HEK293 (cell line): ENCODE data around the gene SPON2.

Experiments
- CTCF ChIA-PET: fragments of 350-600 bp; formaldehyde crosslinking; extraction: SDS; loops from one replicate; lab custom pipeline; 2021; ENCODE audit warnings: antibody characterized with exemption; lab: Yijun Ruan, JAX
- POLR2A ChIA-PET: fragments of 300-600 bp; formaldehyde crosslinking; extraction: SDS; loops from one replicate; lab custom pipeline; 2020; ENCODE audit warnings: antibody characterized with exemption, inconsistent platforms; lab: Yijun Ruan, JAX
- H3K27ac ChIP-seq: fragments of 200-500 bp; sonication (Bioruptor generic); 2 replicates; pipeline ENCODE4 v1.5.1; 2014; ENCODE audit warnings: low read depth, low read length, control low read depth, inconsistent platforms; ENCODE audit errors: extremely low read depth
- H3K36me3 ChIP-seq, 2 experiments: fragments of 200-500 bp in 1 of 2; sonication (Bioruptor generic) in 1 of 2; 1 replicate in 1 of 2; 2 replicates in 1 of 2; pipeline ENCODE4 v1.5.1; 2014 to 2017; ENCODE audit warnings: inconsistent platforms in 2 of 2, low read length in 2 of 2; ENCODE audit not compliant: control insufficient read depth in 2 of 2, insufficient read depth in 1 of 2
- H3K4me1 ChIP-seq: fragments of 200-500 bp; sonication (Bioruptor generic); 2 replicates; pipeline ENCODE4 v1.5.1; 2014; ENCODE audit warnings: mild to moderate bottlenecking, low read length, inconsistent platforms; ENCODE audit not compliant: control insufficient read depth, insufficient read depth
- H3K4me3 ChIP-seq: 2 replicates; pipeline ENCODE4 v1.5.1; 2011; ENCODE audit warnings: low read depth, mild to moderate bottlenecking, control low read depth, low read length, moderate library complexity
- H3K9me3 ChIP-seq: fragments of 200-500 bp; sonication (Bioruptor generic); 2 replicates; pipeline ENCODE4 v1.5.1; 2014; ENCODE audit warnings: low read depth, low read length, inconsistent platforms; ENCODE audit not compliant: control insufficient read depth, insufficient read depth
- BCL11A ChIP-seq: fragments of 450-650 bp; formaldehyde crosslinking; IDR thresholded peaks from 2 replicates; pipeline ENCODE4 v1.5.1; 2016; ENCODE audit warnings: low read depth, missing biosample characterization, missing genetic modification characterization
- FEZF1 ChIP-seq: fragments of 450-650 bp; formaldehyde crosslinking; IDR thresholded peaks from 2 replicates; pipeline ENCODE4 v1.5.1; 2016; ENCODE audit warnings: missing biosample characterization, missing genetic modification characterization
- GLI2 ChIP-seq: fragments of 450-650 bp; formaldehyde crosslinking; IDR thresholded peaks from 2 replicates; pipeline ENCODE4; 2017; ENCODE audit warnings: missing biosample characterization, missing genetic modification characterization, low read depth, borderline replicate concordance
- HOXC10 ChIP-seq: sonication (generic); formaldehyde crosslinking; IDR thresholded peaks from 2 replicates; pipeline ENCODE4 v1.8.1; 2023; ENCODE audit warnings: mild to moderate bottlenecking, missing genetic modification reagents
- KLF16 ChIP-seq: fragments of 450-650 bp; formaldehyde crosslinking; IDR thresholded peaks from 2 replicates; pipeline ENCODE4 v1.5.1; 2017; ENCODE audit warnings: missing biosample characterization, missing genetic modification characterization
- MZF1 ChIP-seq: fragments of 450-650 bp; formaldehyde crosslinking; IDR thresholded peaks from 2 replicates; pipeline ENCODE4 v1.5.1; 2017; ENCODE audit warnings: missing biosample characterization, missing genetic modification characterization, borderline replicate concordance
- RBAK ChIP-seq: fragments of 450-650 bp; formaldehyde crosslinking; IDR thresholded peaks from 2 replicates; pipeline ENCODE4 v1.5.1; 2016; ENCODE audit warnings: missing biosample characterization, missing genetic modification characterization
- SETDB1 ChIP-seq: IDR thresholded peaks from one replicate; pipeline ENCODE4 v1.6.1; 2017; ENCODE audit warnings: mild to moderate bottlenecking, low read length, moderate library complexity, mixed read lengths; ENCODE audit not compliant: insufficient read length
- SP3 ChIP-seq: fragments of 450-650 bp; formaldehyde crosslinking; IDR thresholded peaks from 2 replicates; pipeline ENCODE4 v1.5.1; 2016; ENCODE audit warnings: missing biosample characterization, missing genetic modification characterization
- TRIM28 ChIP-seq: IDR thresholded peaks from 2 replicates; pipeline ENCODE4 v1.6.1; 2011; ENCODE audit warnings: low read length, control low read depth, borderline replicate concordance
- ZNF214 ChIP-seq: fragments of 450-650 bp; formaldehyde crosslinking; IDR thresholded peaks from 2 replicates; pipeline ENCODE4 v1.5.1; 2017; ENCODE audit warnings: missing biosample characterization, mild to moderate bottlenecking, missing genetic modification characterization, borderline replicate concordance
- ZNF239 ChIP-seq: fragments of 450-650 bp; formaldehyde crosslinking; IDR thresholded peaks from 2 replicates; pipeline ENCODE4 v1.5.1; 2016; ENCODE audit warnings: missing biosample characterization, missing genetic modification characterization
- ZNF248 ChIP-seq: fragments of 450-650 bp; formaldehyde crosslinking; IDR thresholded peaks from 2 replicates; pipeline ENCODE4 v1.5.1; 2017; ENCODE audit warnings: missing biosample characterization, missing genetic modification characterization
- ZNF394 ChIP-seq: fragments of 450-650 bp; formaldehyde crosslinking; IDR thresholded peaks from 2 replicates; pipeline ENCODE4 v1.5.1; 2016; ENCODE audit warnings: missing biosample characterization, missing genetic modification characterization, mild to moderate bottlenecking, moderate library complexity, borderline replicate concordance
- ZNF416 ChIP-seq: fragments of 450-650 bp; formaldehyde crosslinking; IDR thresholded peaks from 2 replicates; pipeline ENCODE4 v1.5.1; 2016; ENCODE audit warnings: missing biosample characterization, missing genetic modification characterization
- ZNF433 ChIP-seq: fragments of 450-650 bp; formaldehyde crosslinking; IDR thresholded peaks from 2 replicates; pipeline ENCODE4 v1.5.1; 2016; ENCODE audit warnings: missing biosample characterization, missing genetic modification characterization, low read depth
- ZNF558 ChIP-seq: fragments of 450-650 bp; formaldehyde crosslinking; IDR thresholded peaks from 2 replicates; pipeline ENCODE4 v1.5.1; 2016; ENCODE audit warnings: missing biosample characterization, missing genetic modification characterization
- ZNF600 ChIP-seq: fragments of 450-650 bp; formaldehyde crosslinking; IDR thresholded peaks from 2 replicates; pipeline ENCODE4 v1.5.1; 2016; ENCODE audit warnings: missing biosample characterization, missing genetic modification characterization
- ZNF623 ChIP-seq: fragments of 450-650 bp; formaldehyde crosslinking; IDR thresholded peaks from 2 replicates; pipeline ENCODE4 v1.5.1; 2016; ENCODE audit warnings: missing biosample characterization, missing genetic modification characterization
- TF ChIP-seq, protein P1 (sequence below): fragments of 450-650 bp; formaldehyde crosslinking; IDR thresholded peaks from 2 replicates; pipeline ENCODE4 v1.5.1; 2016; ENCODE audit warnings: missing biosample characterization, missing genetic modification characterization
- TF ChIP-seq, protein P2 (sequence below): fragments of 450-650 bp; formaldehyde crosslinking; IDR thresholded peaks from 2 replicates; pipeline ENCODE4 v1.5.1; 2016; ENCODE audit warnings: missing biosample characterization, missing genetic modification characterization
- TF ChIP-seq, protein P3 (sequence below): fragments of 450-650 bp; formaldehyde crosslinking; IDR thresholded peaks from 2 replicates; pipeline ENCODE4 v1.5.1; 2016; ENCODE audit warnings: missing biosample characterization, missing genetic modification characterization

Gene SPON2

DNA sequence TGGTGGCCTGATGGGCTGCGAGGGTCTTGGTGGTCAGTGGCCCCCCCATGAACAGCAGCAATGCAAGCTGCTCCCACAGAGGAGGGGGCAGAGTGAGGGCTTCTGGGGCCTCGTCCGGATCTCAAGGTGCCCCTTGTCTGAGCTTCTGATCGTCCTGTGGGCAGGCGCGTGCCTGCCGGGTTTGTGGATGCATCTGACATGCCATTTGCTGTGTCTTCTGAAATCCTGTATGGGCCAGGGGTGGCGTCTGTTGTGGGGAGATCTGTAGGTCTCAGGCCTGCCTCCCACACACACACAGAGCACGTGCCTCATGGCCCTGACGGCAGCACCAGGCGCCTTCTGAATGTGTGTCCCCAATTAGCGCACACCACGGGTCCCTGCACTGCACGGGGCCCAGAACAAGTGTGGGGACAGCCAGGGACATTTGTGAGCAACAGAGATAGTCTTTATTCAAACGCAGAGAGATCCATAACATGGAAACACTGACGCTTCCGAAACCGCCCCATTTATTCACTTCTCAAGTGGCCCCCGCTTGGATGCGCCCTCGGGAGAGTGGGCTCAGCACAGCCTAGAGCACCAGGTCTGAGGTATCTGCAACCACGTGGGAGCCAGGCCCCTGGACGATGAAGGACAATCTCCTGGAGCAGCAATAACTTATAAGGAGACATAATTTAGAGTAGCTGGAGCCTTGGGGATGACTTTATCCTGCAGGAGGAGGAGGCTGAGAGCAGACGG, 5.7 kb downstream of the SPON2 start:
- no peaks in the 10 kb centered on the region for H3K36me3 ChIP-seq
- H3K4me1 ChIP-seq = no peaks in the 10 kb centered on the region
- H3K9me3 ChIP-seq = no peaks in the 10 kb centered on the region
- ChIA-PET POLR2A (no interaction called here), CTCF (interaction anchor here (0.7 to 1.5 kb wide), 4 partner anchors 9 to 77 kb away, joined by 3 to 5 read pairs (median 3); no protein-coding TSS in a partner anchor)
- no peak for TF ChIP-seq ZNF239
- no peak for TF ChIP-seq BCL11A (tag by site-specific recombination)
- no peak for TF ChIP-seq ZNF416 (tag by site-specific recombination)
- H3K27ac ChIP-seq = no peak overlapping the region
- H3K4me3 ChIP-seq = no peak overlapping the region

- Histone ChIP-seq H3K9me3 (no peaks in the 10 kb centered on the region), H3K4me1 (no peaks in the 10 kb centered on the region), H3K36me3 (no peaks in the 10 kb centered on the region), H3K27ac (no peak overlapping the region), H3K4me3 (no peak overlapping the region)
- ChIA-PET CTCF (interaction anchor here (0.7 kb wide), 1 partner anchor 14 kb away, joined by 3 read pairs; no protein-coding TSS in a partner anchor), POLR2A (no interaction called here)
- no peak for TF ChIP-seq FEZF1 (tag by site-specific recombination)
- no peak for TF ChIP-seq ZNF214 (tag by site-specific recombination)
- TF ChIP-seq HOXC10 = no peak
- no peak for TF ChIP-seq SP3
- TF ChIP-seq ZNF558 (tag by site-specific recombination) = no peak
- no peak for TF ChIP-seq SETDB1
- no peak for TF ChIP-seq ZNF600
- TF ChIP-seq GLI2 (tag by site-specific recombination) = no peak
- no peak for TF ChIP-seq ZNF394 (tag by site-specific recombination)
- TF ChIP-seq, protein P1, sequence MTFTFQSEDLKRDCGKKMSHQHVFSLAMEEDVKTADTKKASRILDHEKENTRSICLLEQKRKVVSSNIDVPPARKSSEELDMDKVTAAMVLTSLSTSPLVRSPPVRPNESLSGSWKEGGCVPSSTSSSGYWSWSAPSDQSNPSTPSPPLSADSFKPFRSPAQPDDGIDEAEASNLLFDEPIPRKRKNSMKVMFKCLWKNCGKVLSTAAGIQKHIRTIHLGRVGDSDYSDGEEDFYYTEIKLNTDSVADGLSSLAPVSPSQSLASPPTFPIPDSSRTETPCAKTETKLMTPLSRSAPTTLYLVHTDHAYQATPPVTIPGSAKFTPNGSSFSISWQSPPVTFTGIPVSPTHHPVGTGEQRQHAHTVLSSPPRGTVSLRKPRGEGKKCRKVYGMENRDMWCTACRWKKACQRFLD = no peak
- no peak for TF ChIP-seq ZNF248 (tag by site-specific recombination)
- TF ChIP-seq TRIM28 = no peak
- TF ChIP-seq KLF16 (tag by site-specific recombination) = no peak
- no peak for TF ChIP-seq ZNF623
- TF ChIP-seq RBAK (tag by site-specific recombination) = no peak
- TF ChIP-seq, protein P2, sequence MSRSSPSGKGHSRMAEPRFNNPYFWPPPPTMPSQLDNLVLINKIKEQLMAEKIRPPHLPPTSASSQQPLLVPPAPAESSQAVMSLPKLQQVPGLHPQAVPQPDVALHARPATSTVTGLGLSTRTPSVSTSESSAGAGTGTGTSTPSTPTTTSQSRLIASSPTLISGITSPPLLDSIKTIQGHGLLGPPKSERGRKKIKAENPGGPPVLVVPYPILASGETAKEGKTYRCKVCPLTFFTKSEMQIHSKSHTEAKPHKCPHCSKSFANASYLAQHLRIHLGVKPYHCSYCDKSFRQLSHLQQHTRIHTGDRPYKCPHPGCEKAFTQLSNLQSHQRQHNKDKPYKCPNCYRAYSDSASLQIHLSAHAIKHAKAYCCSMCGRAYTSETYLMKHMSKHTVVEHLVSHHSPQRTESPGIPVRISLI (tag by site-specific recombination) = no peak
- TF ChIP-seq, protein P3, sequence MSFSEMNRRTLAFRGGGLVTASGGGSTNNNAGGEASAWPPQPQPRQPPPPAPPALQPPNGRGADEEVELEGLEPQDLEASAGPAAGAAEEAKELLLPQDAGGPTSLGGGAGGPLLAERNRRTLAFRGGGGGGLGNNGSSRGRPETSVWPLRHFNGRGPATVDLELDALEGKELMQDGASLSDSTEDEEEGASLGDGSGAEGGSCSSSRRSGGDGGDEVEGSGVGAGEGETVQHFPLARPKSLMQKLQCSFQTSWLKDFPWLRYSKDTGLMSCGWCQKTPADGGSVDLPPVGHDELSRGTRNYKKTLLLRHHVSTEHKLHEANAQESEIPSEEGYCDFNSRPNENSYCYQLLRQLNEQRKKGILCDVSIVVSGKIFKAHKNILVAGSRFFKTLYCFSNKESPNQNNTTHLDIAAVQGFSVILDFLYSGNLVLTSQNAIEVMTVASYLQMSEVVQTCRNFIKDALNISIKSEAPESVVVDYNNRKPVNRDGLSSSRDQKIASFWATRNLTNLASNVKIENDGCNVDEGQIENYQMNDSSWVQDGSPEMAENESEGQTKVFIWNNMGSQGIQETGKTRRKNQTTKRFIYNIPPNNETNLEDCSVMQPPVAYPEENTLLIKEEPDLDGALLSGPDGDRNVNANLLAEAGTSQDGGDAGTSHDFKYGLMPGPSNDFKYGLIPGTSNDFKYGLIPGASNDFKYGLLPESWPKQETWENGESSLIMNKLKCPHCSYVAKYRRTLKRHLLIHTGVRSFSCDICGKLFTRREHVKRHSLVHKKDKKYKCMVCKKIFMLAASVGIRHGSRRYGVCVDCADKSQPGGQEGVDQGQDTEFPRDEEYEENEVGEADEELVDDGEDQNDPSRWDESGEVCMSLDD = no peak
- no peak for TF ChIP-seq MZF1
- no peak for TF ChIP-seq ZNF433 (tag by site-specific recombination)
These were observed 7.3 kb downstream of the SPON2 start for GRCh38 chr4:1164956-1165545.
